ENCODE measurements around the gene EN1. TPM values are rescaled to one million over a fixed set of nuclear protein-coding genes. Genes with fewer than 3 reads are reported as not detected.

The EN1 gene
- total RNA-seq, 4 donors from 2014 or later, result 0.11 TPM; not detected in 3

DNA sequence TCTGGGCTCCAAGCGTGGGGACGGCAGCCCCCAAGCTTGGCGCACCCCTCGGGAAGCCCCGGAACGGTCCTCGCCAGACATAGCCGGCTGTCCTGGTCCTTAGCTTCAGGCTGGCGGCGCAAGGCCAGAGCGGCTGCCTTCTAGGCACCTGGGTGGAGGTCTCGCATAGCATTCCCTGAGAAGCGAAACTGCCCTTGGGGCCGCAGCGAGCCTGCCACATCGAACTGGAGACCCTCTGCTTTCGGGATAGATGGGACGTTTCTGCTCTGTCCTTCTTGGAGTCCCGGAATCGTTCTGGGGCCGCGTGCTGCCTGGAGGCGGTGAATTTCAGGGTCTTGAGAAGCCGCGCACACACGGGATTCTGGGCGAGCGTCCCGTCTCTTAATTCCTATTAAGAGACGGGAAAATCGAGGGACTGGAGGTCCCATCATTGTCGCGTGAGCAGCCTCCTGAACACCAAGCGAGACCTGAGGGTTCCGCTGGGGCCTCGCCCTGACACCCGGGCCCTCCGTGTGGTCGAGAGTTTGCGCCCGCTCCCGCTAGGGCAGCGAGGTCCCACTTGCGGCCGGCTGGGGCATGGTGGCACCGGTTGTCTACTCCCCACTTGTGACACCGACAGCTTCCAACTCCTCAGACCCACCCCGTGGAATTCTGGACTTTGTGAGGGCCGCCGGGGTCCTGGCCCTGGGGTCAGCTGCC lies 9.7 kb upstream of the EN1 start:
- Histone ChIP-seq H3K9me3 (no peaks in the 10 kb centered on the region), H3K36me3 (no peaks in the 10 kb centered on the region), H3K4me1 (peaks cover 6 to 21% of the 10 kb centered on the region in 2 donors), H3K27ac (no peak overlapping the region), H3K4me3 (replicated peaks in 1 of 3) (no peak overlapping the region), H3K27me3 (peaks cover 71% of the 10 kb centered on the region)
- DNase-seq, result no peak
- intact Hi-C loops (cut with DNase I), result loop anchor here (5.0 to 10.0 kb wide), 3 partner anchors 315 to 812 kb away; no protein-coding TSS in a partner anchor
- 3% methylated on average over 30 to 33 of the region's 50 CpGs for WGBS, 2 donors
- TF ChIP-seq, protein P1, sequence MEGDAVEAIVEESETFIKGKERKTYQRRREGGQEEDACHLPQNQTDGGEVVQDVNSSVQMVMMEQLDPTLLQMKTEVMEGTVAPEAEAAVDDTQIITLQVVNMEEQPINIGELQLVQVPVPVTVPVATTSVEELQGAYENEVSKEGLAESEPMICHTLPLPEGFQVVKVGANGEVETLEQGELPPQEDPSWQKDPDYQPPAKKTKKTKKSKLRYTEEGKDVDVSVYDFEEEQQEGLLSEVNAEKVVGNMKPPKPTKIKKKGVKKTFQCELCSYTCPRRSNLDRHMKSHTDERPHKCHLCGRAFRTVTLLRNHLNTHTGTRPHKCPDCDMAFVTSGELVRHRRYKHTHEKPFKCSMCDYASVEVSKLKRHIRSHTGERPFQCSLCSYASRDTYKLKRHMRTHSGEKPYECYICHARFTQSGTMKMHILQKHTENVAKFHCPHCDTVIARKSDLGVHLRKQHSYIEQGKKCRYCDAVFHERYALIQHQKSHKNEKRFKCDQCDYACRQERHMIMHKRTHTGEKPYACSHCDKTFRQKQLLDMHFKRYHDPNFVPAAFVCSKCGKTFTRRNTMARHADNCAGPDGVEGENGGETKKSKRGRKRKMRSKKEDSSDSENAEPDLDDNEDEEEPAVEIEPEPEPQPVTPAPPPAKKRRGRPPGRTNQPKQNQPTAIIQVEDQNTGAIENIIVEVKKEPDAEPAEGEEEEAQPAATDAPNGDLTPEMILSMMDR (IDR thresholded peaks at IDR 0.05), result no peak
- TF ChIP-seq POLR2A (IDR thresholded peaks at IDR 0.05), result no peak

DNA sequence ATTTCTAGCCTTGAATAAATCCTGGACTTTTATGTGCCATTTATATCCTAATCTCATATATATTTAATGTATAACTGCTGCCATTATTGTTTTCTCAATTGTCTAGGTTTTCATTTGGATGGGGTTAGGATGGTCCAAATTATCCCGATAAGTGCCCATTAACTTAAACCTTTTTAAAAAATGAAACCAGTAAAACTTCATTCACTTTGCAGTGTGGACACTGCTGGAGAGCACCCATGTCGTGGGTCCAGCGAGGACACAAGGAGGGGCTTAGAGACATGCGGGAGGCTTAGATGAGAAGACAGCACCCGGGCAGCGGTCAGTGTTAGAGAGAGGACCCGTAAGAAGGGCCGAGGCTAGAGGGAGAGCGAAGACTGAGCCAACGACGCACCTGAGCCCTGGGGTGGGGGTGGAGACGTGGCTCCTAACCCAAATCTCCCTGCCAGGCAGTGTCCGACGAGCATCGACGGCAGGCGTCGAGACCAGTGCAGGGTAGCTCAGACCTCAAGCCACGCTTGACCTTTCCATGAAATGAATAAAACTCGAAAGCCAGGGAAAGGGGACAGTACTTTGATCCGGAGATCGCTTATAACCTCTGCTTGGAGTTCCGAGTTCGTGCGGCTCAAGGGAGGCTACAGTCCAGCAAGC lies 9.0 kb upstream of the EN1 start:
- H3K36me3 ChIP-seq, result no peaks in the 10 kb centered on the region
- TF ChIP-seq, protein P1 (IDR thresholded peaks at IDR 0.05), result no peak
- TF ChIP-seq POLR2A (IDR thresholded peaks at IDR 0.05), result no peak
- WGBS, 2 donors, result 11 to 15% methylated on average over 20 to 21 of the region's 25 CpGs
- no peaks in the 10 kb centered on the region for H3K9me3 ChIP-seq
- intact Hi-C loops (cut with DNase I), result loop anchor here (5.0 to 10.0 kb wide), 3 partner anchors 314 to 812 kb away; no protein-coding TSS in a partner anchor
- no peak overlapping the region for H3K4me3 ChIP-seq (replicated peaks in 1 of 3)
- DNase-seq, result no peak
- H3K4me1 ChIP-seq, result peaks cover 6 to 23% of the 10 kb centered on the region in 2 donors
- H3K27ac ChIP-seq, result no peak overlapping the region
- peaks cover 78% of the 10 kb centered on the region for H3K27me3 ChIP-seq

DNA sequence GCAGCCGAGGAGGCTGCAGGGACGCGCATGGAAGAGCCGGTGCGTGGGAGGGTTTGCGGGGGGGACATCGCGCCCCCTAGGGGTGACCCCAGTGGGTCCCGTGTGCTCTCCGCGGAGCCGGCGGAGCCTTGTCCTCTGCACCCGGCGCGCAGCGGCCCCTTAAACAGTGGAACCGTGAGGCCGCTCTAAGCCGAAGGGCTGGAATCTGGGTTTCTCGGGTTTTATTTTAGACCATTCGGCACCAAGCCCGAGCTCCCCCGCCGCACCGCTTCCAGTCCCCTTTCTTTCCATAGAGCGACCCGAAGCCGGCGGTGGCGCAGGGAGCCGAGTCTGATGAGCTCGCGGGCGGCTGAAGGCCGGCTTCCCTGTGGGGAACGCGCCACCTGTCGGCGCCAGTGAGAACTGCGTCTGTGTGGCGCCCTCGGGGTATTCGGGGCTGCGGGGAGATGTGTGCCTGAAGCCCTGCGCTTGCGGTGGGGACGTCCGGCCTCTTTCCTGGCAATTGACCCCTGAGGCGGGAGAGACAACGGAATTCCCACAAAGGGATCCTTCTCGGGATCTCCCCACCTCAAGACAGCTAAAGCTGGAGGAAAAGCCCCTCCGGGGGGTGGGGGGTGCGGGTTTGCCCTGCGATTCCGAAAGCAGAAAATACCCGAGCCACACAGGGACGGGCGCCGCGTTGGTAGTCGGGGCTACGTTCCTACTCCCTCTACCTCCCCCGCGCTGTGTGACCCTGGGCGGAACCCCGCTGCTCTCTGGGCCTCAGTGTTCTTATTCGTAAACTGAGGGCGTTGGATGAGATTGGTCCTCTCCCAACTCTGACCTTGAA lies 8.2 kb upstream of the EN1 start:
- Histone ChIP-seq H3K4me3 (replicated peaks in 1 of 3) (no peak overlapping the region), H3K9me3 (no peaks in the 10 kb centered on the region), H3K27ac (no peak overlapping the region), H3K36me3 (no peaks in the 10 kb centered on the region), H3K4me1 (peaks cover 6 to 23% of the 10 kb centered on the region in 2 donors), H3K27me3 (peaks cover 83% of the 10 kb centered on the region)
- TF ChIP-seq, protein P1 (IDR thresholded peaks at IDR 0.05), result peak; percentile 85 to 99 (median 96)
- TF ChIP-seq POLR2A (IDR thresholded peaks at IDR 0.05), result no peak
- peak; percentile 75 to 81 for DNase-seq
- WGBS, 2 donors, result 2 to 5% methylated on average over 38 to 56 of the region's 69 CpGs
- intact Hi-C loops (cut with DNase I), result loop anchor here (5.0 to 10.0 kb wide), 3 partner anchors 313 to 811 kb away; no protein-coding TSS in a partner anchor

DNA sequence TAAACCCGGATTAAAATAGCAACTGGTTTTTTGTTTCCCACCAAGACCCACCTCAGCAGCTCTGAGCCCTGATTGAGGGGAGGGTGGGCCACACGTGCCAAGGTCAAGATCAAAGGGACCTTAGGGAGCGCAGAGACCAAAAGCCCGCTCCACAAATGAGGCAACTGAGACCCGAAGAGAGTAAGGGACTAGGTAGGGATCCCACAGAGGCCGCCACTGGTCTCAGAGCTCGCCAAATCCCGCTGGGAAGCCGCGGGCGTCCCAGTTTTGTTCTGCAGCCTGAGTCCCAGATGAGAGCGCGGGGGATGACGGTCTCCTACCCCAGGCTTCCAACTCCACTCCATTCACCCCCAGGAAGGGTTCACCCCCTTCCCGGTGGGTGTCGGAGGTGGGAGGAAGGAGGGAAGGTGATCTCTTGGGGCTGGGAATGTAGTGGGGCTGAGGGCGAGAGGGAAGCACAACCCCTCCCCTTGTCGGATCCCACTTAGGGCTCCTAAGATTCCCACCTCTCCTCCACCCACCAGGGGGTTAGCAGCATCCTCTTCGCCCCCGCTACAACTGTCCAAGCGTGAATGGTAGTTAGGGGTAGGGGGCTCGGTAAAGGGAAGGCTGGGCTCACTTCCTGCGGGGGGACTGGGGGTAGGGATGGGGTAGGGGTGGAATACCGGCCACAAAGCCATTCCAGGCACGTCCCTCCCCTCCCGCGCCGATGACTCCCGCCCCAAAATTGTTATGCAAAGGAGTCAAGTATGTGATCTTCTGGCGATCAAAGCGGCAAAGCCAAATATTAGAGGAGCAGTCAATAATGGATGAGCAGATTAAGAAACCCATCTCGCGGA lies 7.3 kb upstream of the EN1 start:
- peaks cover 88% of the 10 kb centered on the region for H3K27me3 ChIP-seq
- no peak for TF ChIP-seq POLR2A (IDR thresholded peaks at IDR 0.05)
- TF ChIP-seq, protein P1 (IDR thresholded peaks at IDR 0.05), result no peak

More for the DNA sequence above, 7.3 kb upstream of the EN1 start:
- DNase-seq, result no peak
- H3K9me3 ChIP-seq, result no peaks in the 10 kb centered on the region
- H3K27ac ChIP-seq, result no peak overlapping the region
- 4 to 7% methylated on average over 32 to 33 of the region's 33 CpGs for WGBS, 2 donors
- no peaks in the 10 kb centered on the region for H3K36me3 ChIP-seq
- intact Hi-C loops (cut with DNase I), result loop anchor here (5.0 to 10.0 kb wide), 4 partner anchors 312 to 810 kb away; no protein-coding TSS in a partner anchor
- no peak overlapping the region for H3K4me3 ChIP-seq (replicated peaks in 1 of 3)
- peaks cover 6 to 29% of the 10 kb centered on the region in 2 donors for H3K4me1 ChIP-seq
